ENCODE results near the gene CLCN6. TPM values are rescaled to one million over a fixed set of nuclear protein-coding genes. Genes with fewer than 3 reads are reported as not detected.

Gene CLCN6
- total and polyA plus RNA-seq, 2 of the 8 experiments (the other 6 are each of a cell fraction or from before 2014, with no cell fraction given), result 15.7 to 26.0 TPM

GRCh38 chr1:11800391-11800755, 5.6 kb upstream of the CLCN6 start:
- Histone ChIP-seq H3K4me3 (ENCODE audit: extremely low read depth in 1 of 4, insufficient read depth in 2 of 4, low read depth in 3 of 4, low read length in 4 of 4) (no peak overlapping the region), H2BK20ac (ENCODE audit: low read length) (no peak overlapping the region), H3K9ac (replicated peaks in 1 of 4; ENCODE audit: extremely low read depth in 1 of 4, low read depth in 3 of 4, low read length in 3 of 4) (no peak overlapping the region), H3K79me2 (ENCODE audit: control insufficient read depth in 1 of 2, insufficient read depth in 2 of 2, low read length in 2 of 2) (peaks cover 0 to 17% of the 10 kb centered on the region in 2 experiments; a peak in 2 of 4 replicates), H2BK120ac (replicated peaks; ENCODE audit: low read depth, low read length) (no peak overlapping the region), H3K23ac (ENCODE audit: insufficient read length) (no peak overlapping the region), H3K27me3 (replicated peaks in 1 of 4; ENCODE audit: control insufficient read depth in 3 of 4, extremely low read depth in 1 of 4, insufficient read depth in 3 of 4, low read length in 3 of 4) (no peaks in the 10 kb centered on the region), H3K27ac (ENCODE audit: low read depth, low read length) (no peak overlapping the region), H3K79me1 (ENCODE audit: low read depth, low read length) (no peaks in the 10 kb centered on the region; the same call in 1 of the 2 replicates), H3K23me2 (ENCODE audit: low read depth, low read length) (peaks cover 11% of the 10 kb centered on the region), H4K20me1 (replicated peaks in 1 of 2; ENCODE audit: control insufficient read depth in 1 of 2, insufficient read depth in 2 of 2, low read length in 2 of 2) (peaks cover 6 to 7% of the 10 kb centered on the region in 2 experiments), H3K4me2 (ENCODE audit: insufficient read depth in 1 of 2, low read depth in 2 of 2, low read length in 2 of 2) (no peak overlapping the region), H3K4me1 (replicated peaks in 1 of 4; ENCODE audit: control insufficient read depth in 3 of 4, insufficient read depth in 4 of 4, low read length in 3 of 4) (peaks cover 11 to 15% (median 13%) of the 10 kb centered on the region in 4 experiments), H2AFZ (ENCODE audit: low read length) (no peak overlapping the region), H3K36me3 (ENCODE audit: control insufficient read depth in 2 of 4, insufficient read depth in 4 of 4, low read length in 3 of 4) (peaks cover 8 to 18% (median 14%) of the 10 kb centered on the region in 4 experiments), H2BK5ac (ENCODE audit: low read depth, low read length) (no peak overlapping the region), H3K4ac (replicated peaks; ENCODE audit: insufficient read length, low read depth, low read length) (no peak overlapping the region), H4K5ac (ENCODE audit: insufficient read length, low read depth, low read length) (no peak overlapping the region), H4K8ac (ENCODE audit: extremely low read depth, insufficient read depth, low read length) (no peak overlapping the region), H2BK15ac (ENCODE audit: low read length) (no peak overlapping the region), H2AK5ac (ENCODE audit: low read depth, low read length) (no peak overlapping the region), H2BK12ac (ENCODE audit: low read depth, low read length) (no peak overlapping the region), H3K18ac (ENCODE audit: extremely low read depth, low read length) (no peak overlapping the region), H3K56ac (replicated peaks; ENCODE audit: insufficient read length, low read depth, low read length) (no peak overlapping the region), H4K91ac (replicated peaks; ENCODE audit: insufficient read length, low read length) (no peak overlapping the region), H3K14ac (ENCODE audit: insufficient read length) (no peak overlapping the region), H3K9me3 (ENCODE audit: insufficient read depth in 2 of 2, low read depth in 1 of 2, low read length in 1 of 2) (no peaks in the 10 kb centered on the region)
- ChIA-PET CTCF (ENCODE audit: partially characterized antibody) (interaction anchor here (4.2 kb wide), 1 partner anchor 13 kb away, joined by 49 read pairs; no protein-coding TSS in a partner anchor), POLR2A (ENCODE audit: partially characterized antibody) (interaction anchor here (1.0 to 1.8 kb wide), 2 partner anchors 12 to 13 kb away, joined by 3 to 4 read pairs; no protein-coding TSS in a partner anchor)
- no peak for TF ChIP-seq SIRT6 (IDR thresholded peaks at IDR 0.05; ENCODE audit: low read length)
- TF ChIP-seq EZH2 (IDR thresholded peaks at IDR 0.05; ENCODE audit: low read depth, low read length, severe bottlenecking), result no peak
- TF ChIP-seq ZNF274 (IDR thresholded peaks at IDR 0.05; ENCODE audit: borderline replicate concordance, extremely low read depth, low read length), result no peak
- TF ChIP-seq FOSL1 (IDR thresholded peaks at IDR 0.05; ENCODE audit: insufficient read depth, low read depth, low read length), result no peak
- no peak for TF ChIP-seq PHF8 (conservative IDR thresholded peaks at IDR 0.05; ENCODE audit: low read depth, low read length)
- DNase-seq (ENCODE audit: low read depth in 1 of 2, low spot score in 2 of 2), result no peak
- FAIRE-seq, result no peak
- WGBS, 2 experiments (ENCODE audit: extremely low coverage in 1 of 2, insufficient coverage in 1 of 2, insufficient read length in 1 of 2, insufficient replicate concordance in 2 of 2, low coverage in 1 of 2, low lambda C conversion rate in 2 of 2, missing lambda C conversion rate in 1 of 2), result 93% methylated on average over 8 of the region's 8 CpGs; no CpG with 5 or more reads in 1 of the 2 experiments
